CD4-positive, alpha-beta T cell treated with Interleukin-15 for 4 hours (primary cell): ENCODE results near the gene SMARCA2.

Experiments used
- DNase-seq: peaks from one replicate; pipeline ENCODE4 v3.0.0-alpha.2; 2020; ENCODE audit warnings: low spot score

The SMARCA2 gene

DNA sequence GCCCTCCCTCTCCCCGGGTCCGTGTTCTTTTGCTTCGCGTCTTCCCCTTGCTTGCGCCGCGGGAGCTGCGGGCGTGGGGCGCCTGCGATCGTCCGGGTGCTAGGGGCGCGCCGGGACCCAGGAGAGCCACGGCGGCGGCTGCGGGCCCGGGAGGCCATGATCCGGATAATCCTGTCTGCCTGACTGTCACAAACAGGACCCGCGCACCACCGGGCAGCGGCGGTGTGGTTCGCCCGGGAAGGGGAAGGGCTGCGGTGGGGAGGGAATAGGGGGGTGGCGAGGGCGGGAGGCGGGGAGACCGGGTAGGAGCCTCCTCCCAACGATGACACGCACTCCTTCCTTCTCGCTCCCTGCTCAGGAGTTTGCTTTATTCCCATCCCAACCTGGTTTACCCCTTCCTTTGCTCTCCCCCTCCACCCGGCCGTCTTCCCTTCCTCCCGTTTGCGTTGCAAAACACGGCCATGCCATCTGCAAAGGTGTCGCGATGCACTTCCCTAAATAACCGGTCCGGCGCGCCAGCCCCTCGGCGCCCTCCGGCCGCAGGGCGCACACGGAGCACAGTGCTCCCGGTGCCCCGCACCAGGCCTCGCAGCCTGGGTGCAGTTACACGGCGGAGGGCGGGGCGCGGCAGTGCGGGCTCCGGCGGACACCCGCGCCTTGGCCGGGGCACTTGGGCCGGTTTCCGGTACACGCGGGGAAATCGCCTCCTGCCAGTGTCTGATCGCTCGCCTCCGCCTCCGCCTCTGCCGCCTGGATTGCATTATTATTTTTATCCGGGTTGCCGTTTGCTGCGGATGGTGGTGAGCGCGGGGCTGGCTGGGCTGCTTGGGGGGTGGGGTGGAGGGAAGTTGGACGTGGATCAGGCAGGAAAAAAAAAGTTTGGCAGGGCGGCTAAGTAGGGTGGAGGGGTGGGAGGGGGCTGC, 1.5 kb downstream of the SMARCA2 start:
- DNase-seq: peak; percentile 50

DNA sequence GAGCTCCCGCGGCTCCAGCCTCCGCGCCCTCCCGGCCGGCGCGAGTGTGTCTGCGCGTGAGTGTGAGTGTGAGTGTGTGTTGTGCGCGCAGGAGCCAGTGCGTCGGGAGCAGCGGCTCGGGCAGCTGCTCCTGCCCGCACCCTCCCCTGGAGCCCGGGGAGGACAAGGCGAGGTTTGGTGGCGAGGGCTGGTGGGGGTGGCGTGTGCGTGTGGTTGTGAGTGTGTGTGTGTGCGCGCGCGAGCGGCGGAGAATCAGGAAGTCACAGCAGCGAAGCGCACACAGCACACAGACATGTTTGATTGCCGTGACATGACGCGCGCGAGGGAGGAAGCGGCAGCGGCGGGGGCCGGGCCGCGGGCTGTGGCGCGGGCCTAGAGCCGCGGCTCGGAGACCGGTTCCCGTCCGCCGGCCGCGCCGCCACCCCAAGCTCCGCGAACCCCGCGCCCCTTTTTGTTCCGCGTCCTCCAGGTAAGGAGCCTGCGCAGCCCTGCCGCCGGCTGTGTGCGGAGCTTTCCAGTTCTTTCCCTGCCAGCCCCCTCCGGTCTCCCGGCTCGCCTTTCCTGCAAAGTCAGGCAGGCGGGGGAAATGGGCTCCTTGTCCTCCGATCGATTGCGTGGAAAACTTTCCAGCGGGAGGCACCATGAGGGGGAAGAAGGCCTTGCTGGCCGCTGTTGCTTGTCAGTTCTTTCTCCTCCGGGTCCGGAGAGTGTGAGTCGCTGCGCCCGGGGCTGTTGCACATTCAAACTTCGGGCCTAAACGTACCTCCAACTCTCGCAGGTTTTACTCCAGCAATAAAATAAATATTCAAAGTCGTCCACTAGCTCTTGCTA, 2.4 kb downstream of the SMARCA2 start:
- DNase-seq: peak; percentile 77

DNA sequence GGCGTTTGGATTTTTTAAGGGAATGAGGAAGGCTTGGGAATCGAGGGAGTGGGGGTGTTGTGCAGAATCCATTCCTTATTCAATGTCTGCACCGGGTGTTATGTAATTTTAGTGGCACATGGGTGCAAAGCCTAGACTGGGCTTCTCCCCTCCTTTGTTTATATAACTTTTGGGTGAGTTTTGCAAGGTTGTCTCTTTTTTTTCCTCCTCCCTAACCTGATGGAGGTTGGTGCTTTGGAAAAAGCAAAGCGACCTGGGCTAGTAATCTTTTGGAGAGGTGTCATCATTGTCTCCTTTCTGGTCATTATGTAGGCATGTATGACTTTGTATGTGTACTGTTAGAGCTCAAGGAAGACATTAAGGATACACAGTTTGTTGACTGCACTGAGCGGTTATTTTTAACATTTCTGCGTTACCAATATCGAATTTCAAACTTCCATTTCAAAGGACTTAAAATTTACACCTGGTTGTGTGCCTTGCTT, 3.1 kb downstream of the SMARCA2 start:
- no peak for DNase-seq

DNA sequence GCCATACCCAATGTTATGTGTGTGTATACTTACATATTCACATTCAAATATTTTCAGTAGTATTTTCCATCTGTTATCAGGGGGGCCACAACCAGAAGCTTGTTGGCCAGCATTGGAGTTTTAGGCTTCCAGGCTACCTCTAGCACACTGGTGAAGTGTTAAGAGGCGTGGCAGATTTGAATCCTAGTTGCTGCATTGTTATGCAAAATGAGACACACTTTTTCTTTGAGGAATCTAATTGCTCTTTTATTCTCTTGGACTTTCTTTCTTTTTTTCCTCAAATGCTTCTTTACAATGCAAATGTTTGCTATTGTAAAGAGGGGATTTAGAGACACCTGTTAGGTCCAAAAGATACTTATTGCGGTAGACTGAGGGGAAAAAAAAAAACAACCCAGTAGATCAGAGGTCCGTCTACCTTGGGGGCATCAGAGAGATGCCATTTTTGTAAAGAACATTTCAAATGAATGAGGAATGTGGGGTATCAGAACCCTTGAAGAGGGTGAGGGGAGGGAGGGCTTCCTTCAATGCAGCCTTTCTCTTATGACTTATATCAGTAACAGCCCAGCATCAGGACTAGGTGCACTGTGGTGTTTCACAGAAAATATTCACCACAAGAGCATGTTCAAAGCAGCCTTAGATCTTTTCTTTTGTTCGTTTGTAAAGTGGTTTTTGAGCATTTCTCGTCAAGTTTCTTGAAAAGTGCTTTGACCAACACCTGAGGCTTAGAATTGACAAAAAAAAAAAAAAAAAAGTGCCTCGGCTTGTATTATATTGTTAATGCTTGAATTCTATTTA, 3.8 kb downstream of the SMARCA2 start:
- peak; percentile 76 for DNase-seq

DNA sequence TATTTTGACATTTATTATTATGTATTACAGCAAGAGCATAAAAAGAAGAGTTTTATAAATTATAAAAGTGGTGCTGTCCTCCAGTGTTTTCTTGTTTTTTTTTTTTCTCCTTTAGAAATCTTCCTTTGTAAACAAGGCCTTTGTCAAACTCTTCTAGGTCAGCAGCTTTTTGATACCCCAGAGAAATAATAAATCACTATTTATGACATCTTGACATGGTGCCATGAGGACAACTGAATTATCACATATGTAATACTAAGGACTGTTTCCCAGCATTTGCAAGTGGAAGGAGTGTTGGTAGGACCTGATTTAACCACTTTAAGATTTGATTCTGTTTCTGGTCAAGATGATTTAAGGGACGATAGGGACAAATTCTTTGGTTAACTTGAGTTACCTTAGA, 4.6 kb downstream of the SMARCA2 start:
- DNase-seq: no peak

DNA sequence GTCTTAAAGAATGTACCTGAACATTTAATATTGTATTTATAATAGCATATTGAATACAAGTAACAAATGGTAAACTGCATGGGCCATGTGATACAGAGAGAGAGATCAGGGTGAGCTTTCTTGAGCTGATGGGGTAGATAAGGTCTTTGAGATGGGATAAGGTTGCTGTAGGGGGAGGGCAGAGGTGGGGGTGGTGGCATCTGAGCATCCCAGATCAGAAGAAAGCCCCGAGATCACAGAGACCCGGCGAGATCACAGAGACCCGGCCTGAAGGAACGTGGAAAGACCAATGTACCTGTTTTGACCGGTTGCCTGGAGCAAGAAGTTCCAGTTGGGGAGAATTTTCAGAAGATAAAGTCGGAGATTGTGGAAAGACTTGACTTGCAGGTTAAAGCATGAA, 6.6 kb downstream of the SMARCA2 start:
- no peak for DNase-seq

DNA sequence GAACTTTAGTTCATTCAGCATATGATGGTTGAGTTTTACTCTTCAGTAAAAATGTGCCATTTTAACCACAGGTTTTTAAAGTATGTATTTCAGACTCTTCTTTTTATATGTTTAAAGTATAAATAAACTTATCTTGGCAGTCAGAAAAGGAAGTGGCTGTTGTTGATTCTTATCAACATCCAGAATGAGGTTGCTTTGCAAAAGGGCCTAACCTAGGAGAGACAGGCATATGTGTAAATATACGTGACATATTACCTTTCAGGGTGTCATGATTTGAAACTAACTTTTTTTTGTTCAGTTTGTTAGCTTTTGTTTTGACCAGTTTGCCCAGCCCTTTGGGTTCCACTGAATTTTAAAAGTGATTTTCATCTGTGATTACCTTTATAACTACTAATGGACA, 7.4 kb downstream of the SMARCA2 start:
- peak; percentile 56 for DNase-seq

DNA sequence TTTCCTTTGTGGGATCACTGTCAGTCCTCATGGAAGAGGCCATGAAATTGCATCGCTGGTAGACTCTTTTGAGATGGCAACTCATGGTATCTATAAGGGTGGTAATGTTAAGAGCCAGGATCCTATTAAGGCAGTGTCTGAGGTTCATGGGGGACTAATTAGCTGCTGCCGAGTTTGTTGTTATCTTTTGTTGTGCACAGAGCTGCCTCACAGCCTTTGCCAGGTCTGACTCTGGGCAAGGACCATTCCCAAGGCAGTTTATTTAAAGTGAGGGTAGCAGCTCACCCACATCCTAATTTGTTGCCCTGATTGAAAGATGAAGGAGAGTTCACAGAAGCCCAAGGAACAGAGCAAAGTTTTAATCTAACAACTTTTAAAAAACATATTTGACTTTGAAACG, 7.9 kb downstream of the SMARCA2 start:
- no peak for DNase-seq

DNA sequence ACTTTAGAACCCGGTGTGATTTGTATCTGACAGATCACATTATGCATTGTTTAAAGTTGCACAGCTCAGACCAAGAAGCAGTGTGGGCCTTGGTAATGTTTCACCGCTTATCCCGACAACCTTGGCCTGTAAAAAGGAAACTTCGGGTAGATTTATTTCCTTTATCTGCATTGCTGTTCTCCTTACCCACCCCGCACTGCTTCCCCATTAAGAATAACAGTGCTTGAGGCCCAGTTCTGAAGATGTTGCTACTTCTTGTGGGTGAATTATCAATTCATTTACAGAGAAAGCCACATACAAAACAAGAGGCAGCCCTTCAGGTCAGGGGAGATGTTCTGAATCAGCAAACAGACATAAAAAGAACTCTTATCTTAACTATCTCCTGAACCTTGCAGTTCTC, 8.4 kb downstream of the SMARCA2 start:
- DNase-seq: peak; percentile 27

DNA sequence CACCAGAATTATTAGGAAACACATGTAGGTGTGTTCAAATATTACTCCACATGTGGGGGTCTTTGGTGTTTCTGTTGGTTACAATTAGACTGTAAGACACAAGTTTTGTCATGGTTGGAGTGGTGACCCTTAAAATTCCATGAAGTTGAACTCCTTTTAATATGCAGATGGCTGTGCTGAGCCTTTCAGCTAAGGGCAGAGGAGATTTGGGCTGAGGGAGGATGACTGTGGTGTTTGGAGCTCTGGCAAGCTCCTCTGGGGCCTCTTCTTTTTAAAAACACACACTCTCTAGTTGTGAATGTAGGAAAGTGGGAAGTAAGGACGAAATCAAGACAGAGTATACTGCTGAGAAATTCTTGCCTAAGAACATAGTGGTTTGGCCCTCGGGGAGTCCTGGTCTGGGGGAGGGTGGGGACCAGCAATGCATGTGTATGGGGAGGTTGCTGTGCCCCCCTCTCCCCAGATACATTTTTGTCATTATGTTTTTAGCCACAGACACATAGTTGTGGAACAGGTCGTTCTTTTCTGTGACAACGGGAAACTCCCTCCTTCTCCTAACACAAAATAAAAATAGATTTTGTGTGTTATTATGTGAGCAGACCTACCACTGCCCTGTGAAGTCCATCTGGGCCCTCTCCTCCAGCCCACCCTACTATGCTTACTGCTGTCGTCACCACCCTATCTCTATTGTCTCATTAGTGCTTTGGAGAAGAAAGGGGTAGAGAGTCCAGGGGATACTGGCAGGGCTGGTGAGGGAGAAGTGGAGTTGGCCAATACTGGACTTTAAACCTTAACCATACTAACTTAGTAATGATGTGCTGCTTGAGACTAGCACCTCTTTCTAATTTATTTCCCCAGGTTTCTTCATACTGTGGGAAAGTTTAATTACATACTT, 10.0 kb downstream of the SMARCA2 start:
- no peak for DNase-seq

DNA sequence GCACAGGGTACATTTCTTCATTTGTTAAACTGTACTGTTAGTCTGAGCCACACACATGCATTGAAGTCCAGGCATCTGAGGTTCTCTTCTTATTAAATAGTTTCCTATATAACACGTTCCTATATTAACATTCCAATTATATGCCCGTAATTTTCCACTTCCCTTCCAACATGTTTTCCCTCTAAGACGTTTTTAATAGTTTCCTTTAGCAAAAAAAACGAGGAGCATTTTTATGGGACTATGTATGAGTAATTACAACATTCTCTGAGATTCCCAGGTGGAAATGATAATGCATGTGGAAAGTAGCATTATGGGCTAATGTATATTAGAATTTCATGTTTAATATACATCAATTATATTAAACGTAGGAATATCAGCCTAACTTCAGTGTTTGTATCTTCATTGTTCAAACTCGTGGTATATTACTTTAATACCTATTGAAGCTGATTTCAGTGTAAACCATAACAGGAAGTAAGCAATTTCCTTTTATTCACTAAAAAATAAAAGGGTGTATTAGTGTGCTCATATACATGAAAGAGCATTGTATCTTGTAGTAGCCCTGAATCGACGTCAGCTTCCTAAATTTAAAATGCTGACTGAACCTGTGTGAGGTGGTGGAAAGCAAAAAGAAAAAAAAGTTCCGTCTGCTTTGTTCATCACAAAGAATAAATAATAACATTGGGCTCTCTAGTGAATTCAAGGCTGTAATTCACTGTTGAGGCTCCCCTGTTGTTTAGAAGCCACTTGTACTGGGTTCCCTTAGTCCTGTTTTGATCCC, 11.3 kb downstream of the SMARCA2 start:
- DNase-seq: peak; percentile 46

DNA sequence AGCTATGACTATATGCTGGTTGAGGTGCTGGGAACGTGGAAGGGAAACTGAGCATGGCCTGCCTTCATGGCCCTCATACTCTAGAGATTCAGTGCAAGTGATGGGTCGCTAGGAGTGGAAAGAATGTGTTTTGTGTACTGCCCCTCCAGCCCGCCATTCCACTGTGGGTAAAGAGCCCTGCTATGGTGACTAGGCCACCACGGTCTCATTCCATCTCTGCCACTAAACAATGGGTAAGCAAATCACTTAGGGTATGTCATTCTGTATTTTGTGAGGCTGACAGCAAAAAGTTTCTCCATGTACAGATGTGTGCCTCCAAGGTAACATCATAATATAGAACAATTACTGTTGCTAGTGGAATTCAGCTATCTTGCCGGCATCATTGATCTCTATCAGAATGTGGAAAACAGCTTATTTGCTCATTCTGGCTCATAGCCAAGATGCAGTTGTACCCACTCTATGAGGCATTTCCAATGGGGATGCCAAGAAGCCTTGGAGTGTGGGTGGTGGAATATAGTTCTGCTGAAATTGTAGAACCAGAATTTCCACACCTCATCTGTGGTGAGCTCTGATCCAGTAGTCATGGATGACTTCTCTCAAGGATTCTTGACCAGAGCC, 12.5 kb downstream of the SMARCA2 start:
- DNase-seq: no peak

DNA sequence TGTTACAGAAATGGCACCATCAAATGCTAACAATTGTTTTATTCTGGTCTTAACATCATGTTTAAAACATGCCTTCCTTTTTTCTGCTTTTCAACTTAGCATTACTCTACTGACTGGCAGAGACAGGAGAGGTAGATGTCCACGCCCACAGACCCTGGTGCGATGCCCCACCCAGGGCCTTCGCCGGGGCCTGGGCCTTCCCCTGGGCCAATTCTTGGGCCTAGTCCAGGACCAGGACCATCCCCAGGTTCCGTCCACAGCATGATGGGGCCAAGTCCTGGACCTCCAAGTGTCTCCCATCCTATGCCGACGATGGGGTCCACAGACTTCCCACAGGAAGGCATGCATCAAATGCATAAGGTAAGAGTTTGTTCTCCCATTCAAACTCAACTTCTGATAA, 13.7 kb downstream of the SMARCA2 start:
- DNase-seq: no peak

DNA sequence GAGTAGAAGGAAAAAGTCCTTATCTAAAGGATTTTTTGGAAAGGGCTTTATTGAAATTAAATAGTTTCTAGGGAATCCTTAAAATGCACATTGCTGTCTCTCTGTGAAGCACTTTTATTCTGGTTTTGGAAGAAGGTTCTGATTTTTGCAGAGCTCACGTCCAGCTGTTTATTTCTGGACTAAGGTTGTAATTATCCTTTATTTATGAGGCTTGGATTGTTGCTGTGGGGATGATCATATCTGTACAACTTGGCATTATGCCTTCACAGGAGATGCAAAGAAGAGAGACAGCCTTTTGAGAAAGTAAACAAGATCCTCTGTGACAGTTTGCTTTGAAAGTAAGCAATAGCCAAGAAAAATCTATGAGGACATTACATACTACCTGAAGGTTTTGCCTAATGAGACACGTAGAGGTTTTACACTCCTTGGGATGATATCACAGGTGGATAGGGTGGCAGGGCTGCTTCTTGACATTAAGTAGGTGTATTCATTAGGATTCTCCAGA, 14.6 kb downstream of the SMARCA2 start:
- DNase-seq: no peak

DNA sequence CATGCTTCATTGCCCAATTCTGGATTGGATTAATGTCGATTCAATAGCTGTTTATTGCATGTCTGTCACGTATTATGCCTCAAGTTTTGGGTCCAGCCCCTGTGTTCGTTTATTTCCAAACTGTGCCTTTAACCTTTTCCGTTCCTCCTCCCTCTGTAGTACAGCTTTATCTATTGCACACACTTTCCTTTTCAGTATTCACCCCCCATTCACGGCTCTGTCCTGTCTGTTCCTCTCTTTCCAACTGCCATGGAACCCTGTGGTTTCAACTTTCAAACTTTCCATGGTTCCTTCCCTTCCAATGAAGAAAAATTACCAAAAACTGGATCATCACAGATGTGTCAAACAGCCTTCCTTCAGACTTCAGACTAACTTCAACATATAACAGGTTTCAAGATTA, 17.1 kb downstream of the SMARCA2 start:
- no peak for DNase-seq

DNA sequence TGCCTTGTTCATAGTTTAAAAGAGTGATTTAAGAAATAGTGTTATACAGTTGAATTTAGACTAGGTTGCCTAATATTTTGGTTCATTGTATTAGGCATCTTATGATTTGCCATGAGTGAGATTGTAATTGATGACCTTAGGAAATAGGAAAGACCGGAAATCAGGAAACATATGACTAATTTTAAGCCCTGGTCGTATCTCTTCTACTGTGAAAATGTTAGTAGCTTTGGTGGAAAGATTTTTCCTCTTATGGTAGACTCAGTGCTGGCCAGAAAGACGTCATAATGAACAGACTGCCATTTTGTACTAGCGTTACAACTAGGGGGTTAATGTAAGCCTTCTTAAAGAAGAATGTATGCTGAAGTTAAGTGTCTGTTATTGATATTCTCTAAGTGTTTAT, 21.7 kb downstream of the SMARCA2 start:
- no peak for DNase-seq

DNA sequence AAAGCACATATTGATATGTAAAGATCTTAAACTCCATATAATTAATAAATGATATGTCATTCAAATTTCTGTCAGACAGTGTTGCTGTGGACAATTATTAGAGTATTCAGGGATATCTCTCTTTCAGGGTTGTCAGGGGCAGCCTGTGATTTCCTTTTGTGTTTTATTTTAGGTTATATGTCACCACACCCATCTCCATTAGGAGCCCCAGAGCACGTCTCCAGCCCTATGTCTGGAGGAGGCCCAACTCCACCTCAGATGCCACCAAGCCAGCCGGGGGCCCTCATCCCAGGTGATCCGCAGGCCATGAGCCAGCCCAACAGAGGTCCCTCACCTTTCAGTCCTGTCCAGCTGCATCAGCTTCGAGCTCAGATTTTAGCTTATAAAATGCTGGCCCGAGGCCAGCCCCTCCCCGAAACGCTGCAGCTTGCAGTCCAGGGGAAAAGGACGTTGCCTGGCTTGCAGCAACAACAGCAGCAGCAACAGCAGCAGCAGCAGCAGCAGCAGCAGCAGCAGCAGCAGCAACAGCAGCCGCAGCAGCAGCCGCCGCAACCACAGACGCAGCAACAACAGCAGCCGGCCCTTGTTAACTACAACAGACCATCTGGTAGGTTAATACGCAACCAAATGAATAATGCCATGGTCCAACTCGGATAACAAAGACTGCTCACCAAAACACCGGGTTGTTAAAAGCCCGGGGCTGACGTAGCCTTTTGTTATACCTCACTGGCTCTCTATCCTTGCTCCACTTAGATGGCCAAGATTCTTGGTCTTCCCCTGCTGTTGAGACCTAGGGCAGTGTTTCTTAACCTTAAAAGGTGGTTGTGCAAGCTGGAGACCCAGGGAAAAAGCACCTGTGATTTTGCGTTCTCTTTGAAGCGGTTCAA, 24.4 kb downstream of the SMARCA2 start:
- DNase-seq: no peak

DNA sequence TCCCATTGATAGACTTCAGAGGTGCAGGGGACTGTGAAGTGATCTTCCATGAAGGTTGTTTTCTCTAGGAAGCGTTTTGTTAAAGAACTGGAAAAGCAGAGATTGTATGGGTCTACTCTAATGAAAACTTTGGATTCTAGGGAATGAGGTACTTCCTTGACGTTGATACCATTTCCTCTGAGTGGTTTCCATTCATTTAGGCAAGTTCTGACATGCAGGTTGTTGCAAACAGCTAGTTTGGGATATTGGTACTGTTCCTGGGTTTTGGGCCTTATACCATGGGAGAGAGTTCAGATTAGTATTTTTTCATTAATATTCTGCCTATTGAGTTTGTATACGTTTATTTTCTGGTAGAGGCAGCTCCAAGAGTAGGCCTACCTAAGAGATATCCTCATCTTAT, 25.7 kb downstream of the SMARCA2 start:
- DNase-seq: no peak

DNA sequence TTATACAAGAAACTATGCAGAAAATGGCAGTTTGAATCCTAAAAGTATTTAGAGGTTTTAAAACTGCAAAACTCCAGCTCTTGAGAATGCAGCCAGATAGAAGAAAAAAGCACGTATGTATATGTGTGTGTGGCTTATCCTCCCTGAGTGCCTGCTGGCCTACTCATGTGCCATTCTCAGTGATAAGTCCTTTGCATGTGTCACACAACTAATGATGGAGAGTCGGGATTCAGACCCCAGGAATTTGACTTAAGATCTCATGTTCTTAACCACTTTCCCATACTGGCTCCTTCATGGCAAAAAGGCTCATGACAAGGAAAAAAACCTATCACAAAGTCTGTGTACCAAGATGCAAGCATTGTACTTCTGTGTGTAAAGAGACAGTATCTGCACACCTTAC, 26.6 kb downstream of the SMARCA2 start:
- DNase-seq: no peak
